Stomach smooth muscle (tissue), 2 donors: ENCODE data around the gene HGS.
A peak's percentile ranks its signal among the peaks of the same experiment; 100 is the strongest.
"Not testable (repeated sequence)": the region's sequence is repeated elsewhere in the genome, so short reads cannot be mapped to it uniquely, and the experiment has no call there.

Experiments used
- H3K27ac ChIP-seq: one replicate; pipeline ENCODE4 v1.7.0; 2013; ENCODE audit warnings: mild to moderate bottlenecking, low read length, inconsistent platforms
- H3K27me3 ChIP-seq, 2 donors: one replicate each; pipeline ENCODE4 v1.7.0; 2013; ENCODE audit warnings: low read length in 2 of 2; ENCODE audit not compliant: insufficient read depth in 2 of 2, control insufficient read depth in 1 of 2
- H3K36me3 ChIP-seq, 2 donors: one replicate each; pipeline ENCODE4 v1.7.0; 2013; ENCODE audit warnings: low read length in 2 of 2; ENCODE audit not compliant: control insufficient read depth in 2 of 2, insufficient read depth in 2 of 2
- H3K4me1 ChIP-seq: one replicate; pipeline ENCODE4 v1.7.0; 2013; ENCODE audit warnings: low read length; ENCODE audit not compliant: control insufficient read depth, insufficient read depth
- H3K4me3 ChIP-seq, 2 donors: one replicate each; pipeline ENCODE4 v1.7.0; 2013; ENCODE audit warnings: low read length in 2 of 2
- H3K9ac ChIP-seq, 2 donors: one replicate each; pipeline ENCODE4 v1.7.0; 2013; ENCODE audit warnings: low read length in 2 of 2, mild to moderate bottlenecking in 1 of 2
- H3K9me3 ChIP-seq, 2 donors: one replicate each; pipeline ENCODE4 v1.7.0; 2013; ENCODE audit warnings: low read length in 2 of 2; ENCODE audit not compliant: control insufficient read depth in 2 of 2
- donor health status: healthy.
- donor health status: Pancreatic carcinoma.

HGS gene

GRCh38 chr17:81672504-81672903, 11.3 kb upstream of the HGS start:
- H3K4me1 ChIP-seq, result no peaks in the 10 kb centered on the region
- no peak overlapping the region for H3K9ac ChIP-seq
- H3K4me3 ChIP-seq, result no peak overlapping the region
- no peaks in the 10 kb centered on the region for H3K9me3 ChIP-seq
- no peak overlapping the region for H3K27ac ChIP-seq
- H3K36me3 ChIP-seq, result peaks cover 21 to 22% of the 10 kb centered on the region in 2 donors
- H3K27me3 ChIP-seq, result no peaks in the 10 kb centered on the region

GRCh38 chr17:81672954-81673353, 10.9 kb upstream of the HGS start:
- Histone ChIP-seq H3K27ac (no peak overlapping the region), H3K4me3 (no peak overlapping the region), H3K27me3 (no peaks in the 10 kb centered on the region), H3K4me1 (no peaks in the 10 kb centered on the region), H3K36me3 (peaks cover 21 to 22% of the 10 kb centered on the region in 2 donors), H3K9ac (no peak overlapping the region), H3K9me3 (no peaks in the 10 kb centered on the region)

GRCh38 chr17:81673561-81674258, 10.1 kb upstream of the HGS start:
- Histone ChIP-seq H3K9me3 (no peaks in the 10 kb centered on the region), H3K4me1 (no peaks in the 10 kb centered on the region), H3K4me3 (no peak overlapping the region), H3K27ac (no peak overlapping the region), H3K27me3 (no peaks in the 10 kb centered on the region), H3K9ac (no peak overlapping the region), H3K36me3 (peaks cover 21 to 22% of the 10 kb centered on the region in 2 donors)

- H3K27ac ChIP-seq, H3K27me3 ChIP-seq, H3K4me1 ChIP-seq, H3K4me3 ChIP-seq, H3K9ac ChIP-seq, H3K9me3 ChIP-seq: not testable (repeated sequence)
- peaks cover 17 to 23% of the 10 kb centered on the region in 2 donors for H3K36me3 ChIP-seq
Observed at GRCh38 chr17:81675515-81676221, 8.1 kb upstream of the HGS start.

GRCh38 chr17:81676906-81677305, 6.9 kb upstream of the HGS start:
- Histone ChIP-seq H3K27me3 (no peaks in the 10 kb centered on the region), H3K4me1 (no peaks in the 10 kb centered on the region), H3K9ac (no peak overlapping the region), H3K27ac (no peak overlapping the region), H3K36me3 (peaks cover 9 to 17% of the 10 kb centered on the region in 2 donors), H3K9me3 (no peaks in the 10 kb centered on the region), H3K4me3 (no peak overlapping the region)

- Histone ChIP-seq H3K27me3 (no peaks in the 10 kb centered on the region), H3K9ac (no peak overlapping the region), H3K36me3 (peaks cover 0 to 5% of the 10 kb centered on the region in 2 donors), H3K27ac (no peak overlapping the region), H3K9me3 (no peaks in the 10 kb centered on the region), H3K4me3 (no peak overlapping the region), H3K4me1 (peaks cover 19% of the 10 kb centered on the region)
Observed at GRCh38 chr17:81680150-81680549, 3.7 kb upstream of the HGS start.

GRCh38 chr17:81681672-81682071, 2.1 kb upstream of the HGS start:
- Histone ChIP-seq H3K27ac (no peak overlapping the region), H3K4me3 (no peak overlapping the region), H3K9ac (no peak overlapping the region), H3K9me3 (no peaks in the 10 kb centered on the region), H3K4me1 (peaks cover 26% of the 10 kb centered on the region), H3K27me3 (no peaks in the 10 kb centered on the region), H3K36me3 (peaks cover 5 to 9% of the 10 kb centered on the region in 2 donors)

GRCh38 chr17:81682565-81683207, 1.1 kb upstream of the HGS start:
- peaks cover 5 to 14% of the 10 kb centered on the region in 2 donors for H3K36me3 ChIP-seq
- H3K9ac ChIP-seq, result peak overlapping the region; percentile 82 to 83
- no peak overlapping the region for H3K27ac ChIP-seq
- H3K9me3 ChIP-seq, result no peaks in the 10 kb centered on the region
- peaks cover 26% of the 10 kb centered on the region for H3K4me1 ChIP-seq
- peak overlapping the region; percentile 82 to 92 for H3K4me3 ChIP-seq
- H3K27me3 ChIP-seq, result no peaks in the 10 kb centered on the region

- H3K36me3 ChIP-seq, result peaks cover 5 to 14% of the 10 kb centered on the region in 2 donors
- peak overlapping the region; percentile 82 to 92 for H3K4me3 ChIP-seq
- peak overlapping the region; percentile 82 to 83 for H3K9ac ChIP-seq
- H3K27me3 ChIP-seq, result no peaks in the 10 kb centered on the region
- no peaks in the 10 kb centered on the region for H3K9me3 ChIP-seq
- H3K27ac ChIP-seq, result peak overlapping the region; percentile 55
- peaks cover 26% of the 10 kb centered on the region for H3K4me1 ChIP-seq
Observed at GRCh38 chr17:81683208-81683583, 615 bp upstream of the HGS start.

GRCh38 chr17:81684442-81684911, 666 bp downstream of the HGS start:
- Histone ChIP-seq H3K27ac (no peak overlapping the region), H3K36me3 (peaks cover 7 to 24% of the 10 kb centered on the region in 2 donors)

More at GRCh38 chr17:81684442-81684911, 666 bp downstream of the HGS start:
- Histone ChIP-seq H3K9ac (peak overlapping the region; percentile 68 to 80), H3K9me3 (no peaks in the 10 kb centered on the region), H3K27me3 (no peaks in the 10 kb centered on the region), H3K4me1 (peaks cover 26% of the 10 kb centered on the region), H3K4me3 (peak overlapping the region; percentile 81 to 92)
